Measurements from ENCODE around the gene RBM10. TPM values are rescaled to one million over a fixed set of nuclear protein-coding genes. Genes with fewer than 3 reads are reported as not detected.

Gene RBM10
- total RNA-seq, 2 donors from 2014 or later, result 24.1 to 25.2 TPM

DNA sequence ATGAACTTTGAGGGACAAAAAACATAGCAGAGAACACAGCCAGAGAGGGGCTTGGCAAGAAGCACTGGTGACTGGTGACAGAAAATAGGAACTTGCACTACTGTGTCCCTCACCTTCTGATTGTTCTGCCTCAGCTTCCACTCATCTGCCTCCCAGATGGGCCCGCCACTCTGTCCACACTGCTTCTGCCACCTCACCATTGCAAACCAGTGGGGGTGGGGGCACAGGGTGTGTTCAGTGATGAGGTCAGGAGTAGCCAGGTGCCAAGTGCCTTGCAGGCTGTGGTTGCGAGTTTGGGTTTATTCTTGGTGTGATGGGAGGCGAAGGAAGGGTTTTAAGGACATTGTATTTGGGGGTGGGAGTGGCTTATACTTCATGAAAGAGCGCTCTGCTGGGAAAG is 39.5 kb downstream of the RBM10 start:
- H3K27me3 ChIP-seq (replicated peaks; ENCODE audit: insufficient read depth), result no peaks in the 10 kb centered on the region
- no peak for DNase-seq (ENCODE audit: low spot score)
- no peak for TF ChIP-seq CTCF (IDR thresholded peaks at IDR 0.05)
- ATAC-seq (ENCODE audit: insufficient number of reproducible peaks, low FRiP score, low read depth), result no peak
- H3K4me3 ChIP-seq, result no peak overlapping the region
- H3K4me1 ChIP-seq (ENCODE audit: control insufficient read depth in 1 of 2, low read depth in 2 of 2), result no peaks in the 10 kb centered on the region
- no peaks in the 10 kb centered on the region for H3K9me3 ChIP-seq
- peaks cover 27% of the 10 kb centered on the region for H3K36me3 ChIP-seq
- no peak overlapping the region for H3K27ac ChIP-seq

GRCh38 chrX:47185241-47185640 is 40.2 kb downstream of the RBM10 start:
- Histone ChIP-seq H3K27ac (no peak overlapping the region), H3K4me3 (no peak overlapping the region), H3K9me3 (no peaks in the 10 kb centered on the region), H3K27me3 (replicated peaks; ENCODE audit: insufficient read depth) (no peaks in the 10 kb centered on the region), H3K4me1 (ENCODE audit: control insufficient read depth in 1 of 2, low read depth in 2 of 2) (no peaks in the 10 kb centered on the region), H3K36me3 (peaks cover 27% of the 10 kb centered on the region)
- DNase-seq (ENCODE audit: low spot score), result no peak
- no peak for TF ChIP-seq CTCF (IDR thresholded peaks at IDR 0.05)
- no peak for ATAC-seq (ENCODE audit: insufficient number of reproducible peaks, low FRiP score, low read depth)

GRCh38 chrX:47186096-47186740 is 41.2 kb downstream of the RBM10 start:
- no peak for DNase-seq (ENCODE audit: low spot score)
- Histone ChIP-seq H3K4me1 (ENCODE audit: control insufficient read depth in 1 of 2, low read depth in 2 of 2) (no peaks in the 10 kb centered on the region), H3K4me3 (no peak overlapping the region), H3K36me3 (peaks cover 26% of the 10 kb centered on the region), H3K27me3 (replicated peaks; ENCODE audit: insufficient read depth) (no peaks in the 10 kb centered on the region), H3K9me3 (no peaks in the 10 kb centered on the region), H3K27ac (no peak overlapping the region)
- no peak for TF ChIP-seq CTCF (IDR thresholded peaks at IDR 0.05)
- ATAC-seq (ENCODE audit: insufficient number of reproducible peaks, low FRiP score, low read depth), result no peak

GRCh38 chrX:47187106-47187677 is 42.2 kb downstream of the RBM10 start:
- H3K36me3 ChIP-seq, result peaks cover 18% of the 10 kb centered on the region
- TF ChIP-seq CTCF (IDR thresholded peaks at IDR 0.05), result no peak
- no peak overlapping the region for H3K27ac ChIP-seq
- DNase-seq (ENCODE audit: low spot score), result no peak
- H3K4me3 ChIP-seq, result no peak overlapping the region
- ATAC-seq (ENCODE audit: insufficient number of reproducible peaks, low FRiP score, low read depth), result no peak
- H3K9me3 ChIP-seq, result no peaks in the 10 kb centered on the region
- H3K4me1 ChIP-seq (ENCODE audit: control insufficient read depth in 1 of 2, low read depth in 2 of 2), result no peaks in the 10 kb centered on the region
- H3K27me3 ChIP-seq (replicated peaks; ENCODE audit: insufficient read depth), result no peaks in the 10 kb centered on the region

DNA sequence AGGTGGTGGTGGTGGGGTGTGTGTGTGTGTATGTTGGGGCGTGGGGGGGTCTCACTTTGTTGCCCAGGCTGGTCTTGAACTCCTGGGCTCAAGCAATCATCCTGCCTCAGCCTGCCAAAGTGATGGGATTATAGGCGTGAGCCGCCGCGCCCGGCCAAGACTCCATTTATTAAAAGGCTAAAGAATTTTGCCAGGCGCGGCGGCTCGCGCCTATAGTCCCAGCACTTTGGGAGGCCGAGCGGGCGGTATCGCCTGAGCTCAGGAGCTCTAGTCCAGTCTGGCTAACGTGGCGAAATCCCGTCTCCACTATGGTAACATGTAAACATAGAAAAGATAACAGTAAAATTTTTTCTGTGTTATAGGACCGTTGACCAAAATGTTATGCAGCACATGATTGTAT is 44.9 kb downstream of the RBM10 start:
- no peak for TF ChIP-seq CTCF (IDR thresholded peaks at IDR 0.05)
- DNase-seq (ENCODE audit: low spot score) (no peak), ATAC-seq (ENCODE audit: insufficient number of reproducible peaks, low FRiP score, low read depth) (no peak)
- H3K27me3 ChIP-seq (replicated peaks; ENCODE audit: insufficient read depth), result no peaks in the 10 kb centered on the region
- H3K27ac ChIP-seq, result no peak overlapping the region
- H3K36me3 ChIP-seq, result peaks cover 12% of the 10 kb centered on the region
- peaks cover 2 to 4% of the 10 kb centered on the region in 2 donors for H3K4me1 ChIP-seq (ENCODE audit: control insufficient read depth in 1 of 2, low read depth in 2 of 2)
- no peaks in the 10 kb centered on the region for H3K9me3 ChIP-seq
- H3K4me3 ChIP-seq, result no peak overlapping the region
